RCC 7860 (cell line): Measurements from ENCODE around the gene SGSM2.
A peak's percentile ranks its signal among the peaks of the same experiment; 100 is the strongest.

ENCODE experiments used
- DNase-seq: peaks from one replicate; pipeline ENCODE4 v3.0.0-alpha.2; 2015; ENCODE audit warnings: low spot score
- FAIRE-seq: peaks from 2 replicates; lab custom pipeline; 2012; peaks lifted over from hg19 to GRCh38; lab: Jason Lieb, UNC

SGSM2 gene

GRCh38 chr17:2416010-2416734, 78.9 kb downstream of the SGSM2 start:
- DNase-seq, result peak; percentile 61
- FAIRE-seq, result peak; percentile 73

DNA sequence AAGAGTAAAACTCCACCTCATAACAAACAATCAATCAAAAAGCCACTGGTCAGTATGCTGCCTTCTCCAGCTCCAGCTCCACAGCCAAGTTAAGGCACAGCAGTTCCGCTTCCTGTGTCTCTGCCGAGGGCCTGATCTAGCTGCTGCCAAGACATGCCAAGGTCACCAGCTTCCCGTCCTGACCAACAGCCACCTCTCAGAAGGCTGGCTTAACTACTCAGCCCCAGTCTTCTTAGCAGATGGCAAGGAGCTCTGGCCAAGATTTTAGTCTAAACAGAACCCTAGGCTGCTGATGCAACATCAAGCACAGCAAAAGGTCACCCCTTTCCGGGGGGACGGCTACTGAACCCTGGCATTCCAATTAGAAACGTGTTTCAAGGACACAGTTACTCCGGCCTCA, 81.3 kb downstream of the SGSM2 start:
- FAIRE-seq, result no peak
- DNase-seq, result no peak

GRCh38 chr17:2419486-2419885, 82.2 kb downstream of the SGSM2 start:
- FAIRE-seq (no peak), DNase-seq (no peak)

DNA sequence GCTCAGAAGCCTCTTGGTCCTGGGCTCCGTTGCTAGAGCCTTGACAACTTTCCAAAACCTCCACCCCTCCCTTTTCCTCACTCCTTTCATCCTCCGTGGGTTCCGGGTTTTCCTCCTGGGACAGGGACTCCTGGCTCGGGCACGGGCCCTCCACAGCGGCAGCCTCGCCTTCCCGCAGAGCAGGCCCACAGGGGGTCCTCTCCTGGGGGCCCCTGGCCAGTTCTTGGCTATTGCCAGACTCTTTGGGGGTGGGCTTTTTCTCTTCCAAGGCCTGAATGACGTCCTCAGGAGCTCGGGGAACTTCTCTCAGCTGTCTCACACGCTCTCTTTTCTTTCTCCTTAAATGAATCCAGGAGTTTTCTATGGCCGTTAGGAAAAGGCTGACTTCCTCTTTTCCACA, 82.9 kb downstream of the SGSM2 start:
- DNase-seq (no peak), FAIRE-seq (no peak)

DNA sequence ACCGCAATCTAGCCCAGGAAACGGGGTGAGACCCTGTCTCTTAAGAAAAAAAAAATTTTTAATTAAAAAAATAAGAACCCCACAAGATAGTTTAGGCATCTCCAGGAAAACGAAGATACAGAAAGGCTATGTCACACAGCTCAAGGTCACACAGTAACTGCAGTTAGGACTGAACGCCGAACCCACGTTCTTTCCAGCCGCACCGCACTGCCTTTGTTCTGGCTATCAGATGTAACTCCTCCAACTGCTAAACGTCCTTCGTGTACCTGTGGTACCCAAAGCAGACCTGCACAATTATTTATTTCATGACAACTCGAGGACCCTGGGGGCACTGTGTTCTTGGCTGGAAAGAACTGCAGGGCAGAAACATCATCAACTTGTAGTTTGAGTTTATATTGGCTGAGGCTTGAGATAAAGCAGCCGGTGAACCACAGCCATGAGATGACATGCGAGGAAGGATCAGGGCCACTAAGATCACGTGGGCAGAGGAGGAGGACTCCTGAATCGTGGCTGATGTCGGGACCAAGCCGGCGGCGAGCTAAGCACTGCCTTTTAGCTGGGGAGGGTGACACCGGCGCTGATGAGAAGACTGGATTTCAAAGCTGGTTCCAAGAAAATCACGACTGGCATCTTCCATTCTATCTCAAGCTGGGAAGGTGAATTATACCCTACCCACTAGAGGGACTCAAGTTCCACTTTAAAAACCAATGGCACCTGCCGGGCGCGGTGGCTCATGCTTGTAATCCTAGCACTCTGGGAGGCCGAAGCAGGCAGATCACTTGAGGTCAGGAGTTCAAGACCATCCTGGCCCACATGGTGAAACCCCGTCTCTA, 84.2 kb downstream of the SGSM2 start:
- DNase-seq, result no peak
- no peak for FAIRE-seq

GRCh38 chr17:2423271-2423670, 86.0 kb downstream of the SGSM2 start:
- FAIRE-seq (no peak), DNase-seq (no peak)

- no peak for DNase-seq
- no peak for FAIRE-seq
Measured at GRCh38 chr17:2427215-2427614, 89.9 kb downstream of the SGSM2 start.

GRCh38 chr17:2427910-2428309, 90.6 kb downstream of the SGSM2 start:
- no peak for FAIRE-seq
- no peak for DNase-seq
